Activated gamma-delta T cell treated with Interleukin-2 at 50 U/mL for 16 hours (primary cell): ENCODE data around the gene CCDC12.

Experiments used
- DNase-seq: peaks from one replicate; pipeline ENCODE4 v3.0.0-alpha.2; 2020

Gene CCDC12

GRCh38 chr3:46995901-46996562 is 19.5 kb upstream of the CCDC12 start:
- DNase-seq, result no peak

GRCh38 chr3:46994801-46995731 is 18.5 kb upstream of the CCDC12 start:
- no peak for DNase-seq

- no peak for DNase-seq
Measured at GRCh38 chr3:46993986-46994385, 17.4 kb upstream of the CCDC12 start.

GRCh38 chr3:46993292-46993691 is 16.7 kb upstream of the CCDC12 start:
- no peak for DNase-seq

- DNase-seq, result no peak
Measured at GRCh38 chr3:46992231-46992630, 15.7 kb upstream of the CCDC12 start.

- DNase-seq, result no peak
Measured at GRCh38 chr3:46991406-46992165, 15.0 kb upstream of the CCDC12 start.

GRCh38 chr3:46990573-46991374 is 14.2 kb upstream of the CCDC12 start:
- DNase-seq, result no peak

GRCh38 chr3:46989146-46989810 is 12.7 kb upstream of the CCDC12 start:
- DNase-seq, result no peak

- no peak for DNase-seq
Measured at GRCh38 chr3:46988616-46989015, 12.1 kb upstream of the CCDC12 start.

- peak; percentile 93 for DNase-seq
Measured at GRCh38 chr3:46987743-46988401, 11.3 kb upstream of the CCDC12 start.

GRCh38 chr3:46987319-46987742 is 10.8 kb upstream of the CCDC12 start:
- DNase-seq, result no peak

GRCh38 chr3:46986782-46987310 is 10.3 kb upstream of the CCDC12 start:
- DNase-seq, result no peak

- DNase-seq, result no peak
Measured at GRCh38 chr3:46986055-46986730, 9.6 kb upstream of the CCDC12 start.

GRCh38 chr3:46985588-46985987 is 9.0 kb upstream of the CCDC12 start:
- DNase-seq, result no peak

GRCh38 chr3:46984591-46985459 is 8.3 kb upstream of the CCDC12 start:
- DNase-seq, result no peak

GRCh38 chr3:46982546-46982945 is 6.0 kb upstream of the CCDC12 start:
- no peak for DNase-seq

- DNase-seq, result no peak
Measured at GRCh38 chr3:46981932-46982471, 5.5 kb upstream of the CCDC12 start.

- no peak for DNase-seq
Measured at GRCh38 chr3:46979958-46980497, 3.5 kb upstream of the CCDC12 start.
